22Rv1 (cell line): ENCODE measurements around the gene STRBP.
"Not testable (repeated sequence)": the region's sequence is repeated elsewhere in the genome, so short reads cannot be mapped to it uniquely, and the experiment has no call there.

Source experiments
- H3K27ac ChIP-seq: fragments of 450-650 bp; 2 replicates; pipeline ENCODE4 v1.5.1; 2017
- ZFX ChIP-seq: fragments of 450-650 bp; IDR thresholded peaks from 2 replicates; pipeline ENCODE4 v1.6.1; 2017; ENCODE audit warnings: antibody characterized with exemption, borderline replicate concordance
- TF ChIP-seq, protein P1 (sequence below): fragments of 450-650 bp; IDR thresholded peaks from 2 replicates; pipeline ENCODE4 v1.5.1; 2017; ENCODE audit warnings: mild to moderate bottlenecking

Gene STRBP

DNA sequence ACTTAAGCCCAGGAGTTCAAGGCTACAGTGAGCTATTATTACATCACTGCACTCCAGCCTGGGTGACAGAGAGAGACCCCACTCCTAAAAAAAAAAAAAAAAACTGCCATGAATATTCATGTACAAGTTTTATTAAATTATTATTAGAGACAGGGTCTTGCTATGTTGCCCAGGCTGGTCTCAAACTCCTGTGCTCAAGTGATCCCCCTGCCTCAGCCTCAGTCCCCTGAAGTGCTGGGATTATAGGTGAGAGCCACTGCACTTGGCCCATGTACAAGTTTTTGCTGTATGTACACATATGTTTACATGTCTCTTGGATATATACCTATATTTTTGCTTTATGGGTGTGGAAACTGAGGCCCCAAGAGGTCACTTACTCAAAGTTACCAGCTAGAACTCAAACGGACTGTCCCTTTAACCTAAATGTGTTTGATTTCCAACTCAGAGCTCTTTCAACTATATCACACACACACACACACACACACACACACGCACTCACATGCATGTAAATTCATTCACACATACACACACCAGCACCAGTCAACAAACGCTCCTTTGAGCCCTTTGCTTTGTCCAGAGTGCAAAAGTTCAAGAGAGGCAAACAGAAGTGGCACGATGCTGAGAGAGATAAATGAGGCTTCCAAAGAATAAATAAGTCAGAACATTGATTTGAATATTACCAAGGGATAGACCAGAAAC, 42.3 kb upstream of the STRBP start:
- H3K27ac ChIP-seq = no peak overlapping the region
- TF ChIP-seq ZFX = no peak
- TF ChIP-seq, protein P1, sequence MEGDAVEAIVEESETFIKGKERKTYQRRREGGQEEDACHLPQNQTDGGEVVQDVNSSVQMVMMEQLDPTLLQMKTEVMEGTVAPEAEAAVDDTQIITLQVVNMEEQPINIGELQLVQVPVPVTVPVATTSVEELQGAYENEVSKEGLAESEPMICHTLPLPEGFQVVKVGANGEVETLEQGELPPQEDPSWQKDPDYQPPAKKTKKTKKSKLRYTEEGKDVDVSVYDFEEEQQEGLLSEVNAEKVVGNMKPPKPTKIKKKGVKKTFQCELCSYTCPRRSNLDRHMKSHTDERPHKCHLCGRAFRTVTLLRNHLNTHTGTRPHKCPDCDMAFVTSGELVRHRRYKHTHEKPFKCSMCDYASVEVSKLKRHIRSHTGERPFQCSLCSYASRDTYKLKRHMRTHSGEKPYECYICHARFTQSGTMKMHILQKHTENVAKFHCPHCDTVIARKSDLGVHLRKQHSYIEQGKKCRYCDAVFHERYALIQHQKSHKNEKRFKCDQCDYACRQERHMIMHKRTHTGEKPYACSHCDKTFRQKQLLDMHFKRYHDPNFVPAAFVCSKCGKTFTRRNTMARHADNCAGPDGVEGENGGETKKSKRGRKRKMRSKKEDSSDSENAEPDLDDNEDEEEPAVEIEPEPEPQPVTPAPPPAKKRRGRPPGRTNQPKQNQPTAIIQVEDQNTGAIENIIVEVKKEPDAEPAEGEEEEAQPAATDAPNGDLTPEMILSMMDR = no peak

DNA sequence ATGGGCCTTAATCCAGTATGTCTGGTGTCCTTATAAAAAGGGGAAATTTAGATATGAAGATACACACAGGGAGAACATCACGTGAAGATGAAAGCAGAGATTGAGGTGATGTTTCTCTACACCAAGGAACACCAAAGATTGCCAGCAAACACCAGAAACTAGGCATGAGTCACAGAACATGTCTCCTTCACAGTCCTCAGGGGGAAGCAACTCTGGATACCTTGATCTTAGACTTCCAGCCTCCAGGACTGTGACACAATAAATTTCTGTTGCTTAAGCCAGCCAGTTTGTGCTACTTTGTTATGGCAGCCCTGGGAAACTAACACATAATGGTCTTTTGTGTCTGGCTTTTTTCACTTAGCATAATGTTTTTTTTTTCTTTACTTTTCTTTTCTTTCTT, 41.2 kb upstream of the STRBP start:
- no peak for TF ChIP-seq ZFX
- TF ChIP-seq, protein P1 = no peak
- H3K27ac ChIP-seq = no peak overlapping the region

GRCh38 chr9:123305879-123306278, 37.5 kb upstream of the STRBP start:
- no peak overlapping the region for H3K27ac ChIP-seq
- TF ChIP-seq, protein P1 = no peak
- no peak for TF ChIP-seq ZFX

DNA sequence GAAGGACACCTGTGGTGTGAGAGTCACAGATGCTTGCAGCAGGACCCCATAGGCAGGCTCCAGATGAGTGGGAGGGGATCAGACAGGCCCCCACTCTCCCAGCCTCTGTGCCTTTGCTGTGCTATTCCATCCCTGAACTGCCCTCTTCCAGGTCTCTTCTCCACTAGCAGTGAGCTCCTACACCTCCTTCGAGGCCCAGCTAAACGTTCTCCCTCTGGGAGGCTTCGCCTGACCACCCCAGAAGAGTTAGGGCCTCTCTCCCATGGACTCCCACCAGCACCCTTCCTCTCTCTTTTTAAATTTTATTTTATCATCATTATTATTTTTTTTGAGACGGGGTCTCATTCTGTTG, 35.9 kb upstream of the STRBP start:
- no peak overlapping the region for H3K27ac ChIP-seq
- TF ChIP-seq ZFX = no peak
- TF ChIP-seq, protein P1 = no peak

DNA sequence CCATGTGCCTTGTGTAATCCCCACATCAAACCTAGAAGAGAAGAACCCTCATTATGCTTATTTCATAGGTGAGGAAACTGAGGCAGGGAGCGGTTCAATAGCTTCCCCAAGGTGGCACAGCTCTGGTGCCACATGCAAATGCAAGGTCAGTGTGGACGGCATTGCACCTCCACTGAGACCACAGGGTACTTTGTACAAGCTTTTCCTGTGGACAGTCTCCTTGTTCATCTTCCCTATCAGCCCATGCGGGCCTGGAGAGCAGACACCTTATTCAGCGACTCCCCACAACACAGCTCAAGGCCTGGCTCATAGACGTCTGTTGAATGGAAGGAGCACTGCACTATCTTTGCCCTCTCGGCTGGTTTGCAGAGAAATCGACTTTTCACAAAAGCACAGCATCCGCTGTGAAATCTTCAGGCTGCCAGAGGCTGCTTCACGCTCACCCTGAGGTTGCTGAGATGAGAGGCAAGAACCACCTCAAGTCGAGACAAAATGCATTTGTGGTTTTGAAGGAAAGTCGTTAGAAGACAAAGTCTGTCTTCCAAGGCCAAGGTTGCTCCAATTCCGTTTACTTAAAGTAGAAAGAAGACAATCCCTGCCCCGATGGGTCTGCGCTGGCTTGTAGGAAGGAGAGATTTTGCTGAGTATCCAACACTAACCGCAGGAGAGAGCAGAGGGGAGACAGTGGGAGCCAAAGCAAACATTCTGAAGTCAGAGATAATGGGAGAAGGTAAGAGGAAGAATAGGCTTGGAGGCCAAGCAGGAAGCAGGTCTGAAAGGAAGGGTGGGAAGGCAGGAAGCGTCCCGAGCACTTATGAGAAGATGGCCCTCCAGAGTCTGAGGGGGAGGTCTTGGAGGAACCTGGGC, 34.2 kb upstream of the STRBP start:
- no peak overlapping the region for H3K27ac ChIP-seq
- no peak for TF ChIP-seq ZFX
- TF ChIP-seq, protein P1 = no peak

GRCh38 chr9:123301936-123302335, 33.5 kb upstream of the STRBP start:
- not testable (repeated sequence) for H3K27ac ChIP-seq

DNA sequence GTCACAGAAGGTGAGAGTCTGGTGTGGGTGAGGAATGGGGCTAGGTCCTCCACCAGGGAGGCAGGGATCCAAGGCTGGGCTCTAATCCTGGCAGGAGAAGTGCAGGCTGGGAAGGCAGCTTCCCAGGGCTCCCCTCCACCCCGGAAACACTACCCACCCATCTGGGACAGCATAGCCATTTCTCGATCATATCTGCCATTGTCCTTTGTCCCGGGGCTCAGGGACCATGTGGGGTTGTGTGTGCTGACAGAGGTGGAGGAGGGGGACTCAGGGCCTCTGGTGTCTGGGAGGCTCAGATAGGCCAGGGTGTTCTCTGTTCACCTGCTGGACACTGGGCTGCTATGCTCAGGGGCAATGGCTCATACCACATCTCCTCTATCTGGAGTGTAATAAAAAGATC, 32.2 kb upstream of the STRBP start:
- TF ChIP-seq, protein P1 = no peak
- TF ChIP-seq ZFX = no peak
- H3K27ac ChIP-seq = no peak overlapping the region
